OCI-LY1 (cell line): Measurements from ENCODE around the gene PACS2.

Source experiments
- H2AFZ ChIP-seq: fragments of 200-600 bp; sonication (generic), shearing (Covaris generic); 2 replicates; pipeline ENCODE4 v1.6.0; 2014; ENCODE audit warnings: antibody characterized with exemption, mild to moderate bottlenecking, low read length
- H3F3A ChIP-seq: fragments of 200-600 bp; sonication (generic), shearing (Covaris generic); 2 replicates; pipeline ENCODE4 v1.6.0; 2014; ENCODE audit warnings: mild to moderate bottlenecking, antibody characterized with exemption, low read length, moderate library complexity; ENCODE audit not compliant: insufficient read depth
- H3K27ac ChIP-seq: fragments of 200-600 bp; sonication (generic); 2 replicates; pipeline ENCODE4 v1.5.1; 2014; ENCODE audit warnings: low read length, mixed run types, mild to moderate bottlenecking, low read depth; ENCODE audit not compliant: poor library complexity, severe bottlenecking
- H3K27me3 ChIP-seq: fragments of 200-600 bp; sonication (generic); 2 replicates; pipeline ENCODE4 v1.6.0; 2014; ENCODE audit warnings: antibody characterized with exemption, mild to moderate bottlenecking, low read length, moderate library complexity; ENCODE audit not compliant: insufficient read depth
- H3K36me3 ChIP-seq: fragments of 200-600 bp; sonication (generic); 2 replicates; pipeline ENCODE4 v1.6.1; 2014; ENCODE audit warnings: mild to moderate bottlenecking, antibody characterized with exemption, low read length, moderate library complexity, mixed read lengths; ENCODE audit not compliant: insufficient read depth
- H3K4me1 ChIP-seq: fragments of 200-600 bp; sonication (generic); 2 replicates; pipeline ENCODE4 v1.5.1; 2014; ENCODE audit warnings: mild to moderate bottlenecking, low read length, moderate library complexity; ENCODE audit not compliant: insufficient read depth, severe bottlenecking
- H3K4me2 ChIP-seq: fragments of 200-600 bp; sonication (generic), shearing (Covaris generic); 2 replicates; pipeline ENCODE4 v1.6.1; 2014; ENCODE audit warnings: low read length
- H3K4me3 ChIP-seq: fragments of 200-600 bp; sonication (generic); 2 replicates; pipeline ENCODE4 v1.5.1; 2014; ENCODE audit warnings: low read length, low read depth, mild to moderate bottlenecking, mixed read lengths; ENCODE audit not compliant: poor library complexity, severe bottlenecking
- H3K79me2 ChIP-seq: fragments of 200-600 bp; shearing (Covaris generic); 2 replicates; pipeline ENCODE4 v1.6.1; 2016; ENCODE audit warnings: mixed run types, low read length, mixed read lengths; ENCODE audit not compliant: insufficient read depth
- H3K9ac ChIP-seq: fragments of 200-600 bp; sonication (generic), shearing (Covaris generic); 2 replicates; pipeline ENCODE4 v1.6.1; 2014; ENCODE audit warnings: mild to moderate bottlenecking, low read length, mixed read lengths
- H3K9me2 ChIP-seq: fragments of 200-600 bp; sonication (generic), shearing (Covaris generic); 2 replicates; pipeline ENCODE4 v1.6.1; 2014; ENCODE audit warnings: low read depth, mild to moderate bottlenecking, low read length, mixed read lengths
- H3K9me3 ChIP-seq: fragments of 200-600 bp; shearing (Covaris generic); 2 replicates; pipeline ENCODE4 v1.6.1; 2014; ENCODE audit warnings: low read length, mixed read lengths
- H4K20me1 ChIP-seq: fragments of 200-600 bp; sonication (generic), shearing (Covaris generic); 2 replicates; pipeline ENCODE4 v1.6.0; 2016; ENCODE audit warnings: mild to moderate bottlenecking, low read length; ENCODE audit not compliant: insufficient read depth
- CTCF ChIP-seq: fragments of 200-600 bp; sonication (generic), shearing (Covaris generic); IDR thresholded peaks from 2 replicates; pipeline ENCODE4 v1.5.1; 2017; ENCODE audit warnings: mild to moderate bottlenecking, antibody characterized with exemption, low read length, moderate library complexity, mixed read lengths
- EZH2 ChIP-seq: fragments of 200-600 bp; sonication (generic), shearing (Covaris generic); IDR thresholded peaks from 2 replicates; pipeline ENCODE4 v1.8.0; 2017; ENCODE audit warnings: borderline replicate concordance, mixed run types, mild to moderate bottlenecking, antibody characterized with exemption, low read length, moderate library complexity, mixed read lengths

Gene PACS2

GRCh38 chr14:105386581-105387529, 72.3 kb downstream of the PACS2 start:
- Histone ChIP-seq H3K9ac (no peak overlapping the region), H3K4me1 (no peaks in the 10 kb centered on the region), H3F3A (no peaks in the 10 kb centered on the region), H3K4me2 (no peak overlapping the region), H2AFZ (no peak overlapping the region), H3K9me2 (no peaks in the 10 kb centered on the region), H3K36me3 (no peaks in the 10 kb centered on the region), H3K9me3 (no peaks in the 10 kb centered on the region), H3K79me2 (no peaks in the 10 kb centered on the region), H3K27me3 (peaks cover 8% of the 10 kb centered on the region), H4K20me1 (no peaks in the 10 kb centered on the region), H3K27ac (no peak overlapping the region), H3K4me3 (no peak overlapping the region)
- TF ChIP-seq EZH2, result no peak
- TF ChIP-seq CTCF, result no peak

GRCh38 chr14:105387530-105387922, 73.0 kb downstream of the PACS2 start:
- Histone ChIP-seq H3K79me2 (no peaks in the 10 kb centered on the region), H3K27ac (no peak overlapping the region), H3K9me3 (no peaks in the 10 kb centered on the region), H2AFZ (no peak overlapping the region), H3K4me2 (no peak overlapping the region), H3F3A (no peaks in the 10 kb centered on the region), H3K4me1 (no peaks in the 10 kb centered on the region), H3K27me3 (peaks cover 11% of the 10 kb centered on the region), H3K9me2 (no peaks in the 10 kb centered on the region), H3K9ac (no peak overlapping the region), H3K36me3 (no peaks in the 10 kb centered on the region), H3K4me3 (no peak overlapping the region), H4K20me1 (no peaks in the 10 kb centered on the region)
- TF ChIP-seq CTCF (no peak), EZH2 (no peak)

GRCh38 chr14:105388110-105388951, 73.8 kb downstream of the PACS2 start:
- Histone ChIP-seq H3K27ac (no peak overlapping the region), H3K36me3 (no peaks in the 10 kb centered on the region), H3K27me3 (peaks cover 11% of the 10 kb centered on the region), H3K9ac (no peak overlapping the region), H3K4me1 (no peaks in the 10 kb centered on the region), H3K4me3 (no peak overlapping the region), H3K4me2 (no peak overlapping the region), H3K9me3 (no peaks in the 10 kb centered on the region), H4K20me1 (no peaks in the 10 kb centered on the region), H3K79me2 (no peaks in the 10 kb centered on the region), H3F3A (no peaks in the 10 kb centered on the region), H3K9me2 (no peaks in the 10 kb centered on the region), H2AFZ (no peak overlapping the region)
- TF ChIP-seq EZH2 (no peak), CTCF (no peak)
